GM04504 (cell line): ENCODE measurements around the gene LAMTOR4.
A peak's percentile ranks its signal among the peaks of the same experiment; 100 is the strongest.
"Not testable (repeated sequence)": the region's sequence is repeated elsewhere in the genome, so short reads cannot be mapped to it uniquely, and the experiment has no call there.

Experiments used
- DNase-seq: peaks from one replicate; pipeline ENCODE4 v3.0.0-alpha.2; 2012; ENCODE audit warnings: low read depth

LAMTOR4 gene

DNA sequence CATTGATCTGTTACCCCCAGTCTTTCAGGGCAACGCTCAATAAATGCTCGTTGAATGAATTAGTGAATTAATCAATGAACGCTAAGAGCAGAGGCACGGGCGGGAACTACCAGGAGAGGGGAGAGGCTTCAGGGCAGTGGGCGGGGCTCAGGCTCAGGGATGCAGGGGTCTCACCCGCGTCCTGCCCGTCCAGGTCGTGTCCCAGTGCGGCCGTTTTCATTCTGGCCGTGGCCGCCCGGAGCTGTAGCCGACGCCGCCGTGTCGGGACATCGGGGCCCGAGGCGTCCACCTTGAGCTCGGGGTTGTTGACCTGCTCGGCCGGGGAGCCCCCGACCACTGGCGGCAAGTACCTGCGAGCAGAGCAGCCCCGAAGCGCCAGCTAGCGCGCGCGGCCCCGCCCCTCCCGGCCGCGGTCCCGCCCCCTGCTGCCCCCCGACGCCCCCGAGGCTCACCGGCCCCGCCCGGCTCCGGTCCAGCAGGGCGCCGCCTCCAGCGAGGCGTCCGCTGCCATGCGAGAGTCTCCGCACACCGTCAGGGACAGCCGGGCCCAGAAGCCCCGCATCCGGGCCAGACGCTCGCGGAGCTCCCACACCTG, 22.5 kb downstream of the LAMTOR4 start:
- DNase-seq = no peak

DNA sequence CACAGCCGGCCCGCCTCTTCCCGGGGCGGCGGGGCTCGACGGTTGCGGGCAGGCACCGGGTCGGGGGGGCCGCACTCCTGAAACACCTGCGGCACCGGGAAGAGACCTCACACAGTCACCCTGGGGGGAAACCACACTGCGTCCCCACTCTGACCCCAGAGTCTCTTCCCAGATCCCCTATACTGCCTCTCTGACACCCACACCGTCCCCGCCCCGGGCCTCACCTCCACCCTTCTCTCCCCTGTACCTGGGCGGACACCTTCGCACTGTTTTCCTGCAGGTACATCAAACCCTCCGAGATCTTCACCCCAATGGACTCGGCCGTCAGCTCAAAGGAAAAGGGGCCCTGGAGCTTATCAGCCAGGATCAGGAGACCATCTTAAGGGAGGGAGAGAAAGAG, 23.1 kb downstream of the LAMTOR4 start:
- DNase-seq = no peak

DNA sequence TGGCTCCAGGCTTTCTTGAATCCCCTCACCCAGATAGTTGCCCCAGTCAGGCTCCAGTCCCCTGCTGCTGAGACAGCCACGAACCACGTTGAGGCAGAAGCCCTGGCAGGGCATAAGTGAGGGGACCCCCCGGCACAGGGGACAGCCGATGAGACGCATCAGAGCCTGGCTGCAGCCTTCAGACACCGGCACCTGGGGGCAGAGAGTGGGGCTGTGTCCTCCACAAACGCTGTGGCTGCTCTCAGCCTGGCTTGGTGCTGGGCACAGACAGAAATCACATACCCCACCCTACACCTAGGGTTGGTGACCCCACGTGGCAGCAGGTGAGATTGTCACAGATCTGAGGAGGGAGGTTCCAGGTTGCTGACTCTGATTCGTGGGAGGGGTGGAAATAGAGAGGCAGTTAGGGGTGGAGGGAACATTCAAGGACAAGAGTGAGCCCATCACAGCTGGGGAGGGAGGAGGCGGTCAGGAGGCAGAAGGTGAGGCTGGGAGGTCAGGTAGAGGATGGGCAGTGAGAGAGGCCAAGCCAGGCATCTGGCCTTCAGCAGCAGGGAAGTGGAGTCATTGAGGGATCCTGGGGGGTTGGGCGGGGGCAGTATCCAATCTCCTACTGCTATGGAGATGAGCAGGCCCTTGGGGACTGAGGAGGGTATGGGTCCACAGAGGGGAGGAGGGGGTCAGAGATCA, 25.2 kb downstream of the LAMTOR4 start:
- DNase-seq = no peak

DNA sequence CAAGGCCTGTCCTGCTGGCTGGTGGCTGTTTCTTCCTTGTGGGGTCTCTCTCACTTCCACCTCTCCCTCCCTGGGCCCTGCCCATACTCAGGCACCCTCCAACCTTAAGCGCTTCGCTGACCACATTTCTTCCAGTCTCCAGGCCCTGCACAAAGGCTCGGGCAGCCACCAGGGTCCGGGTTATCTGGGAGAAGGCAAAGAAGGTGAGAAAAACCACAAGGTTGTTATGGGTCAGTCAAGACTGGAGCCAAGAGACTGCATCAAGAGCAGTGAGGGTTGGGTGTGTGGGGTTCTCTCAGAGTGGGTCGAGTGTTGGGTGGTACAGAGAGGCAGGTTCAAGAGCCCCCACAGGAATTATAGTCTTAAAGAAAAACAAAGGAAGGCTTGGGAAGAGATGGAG, 25.9 kb downstream of the LAMTOR4 start:
- DNase-seq = no peak

DNA sequence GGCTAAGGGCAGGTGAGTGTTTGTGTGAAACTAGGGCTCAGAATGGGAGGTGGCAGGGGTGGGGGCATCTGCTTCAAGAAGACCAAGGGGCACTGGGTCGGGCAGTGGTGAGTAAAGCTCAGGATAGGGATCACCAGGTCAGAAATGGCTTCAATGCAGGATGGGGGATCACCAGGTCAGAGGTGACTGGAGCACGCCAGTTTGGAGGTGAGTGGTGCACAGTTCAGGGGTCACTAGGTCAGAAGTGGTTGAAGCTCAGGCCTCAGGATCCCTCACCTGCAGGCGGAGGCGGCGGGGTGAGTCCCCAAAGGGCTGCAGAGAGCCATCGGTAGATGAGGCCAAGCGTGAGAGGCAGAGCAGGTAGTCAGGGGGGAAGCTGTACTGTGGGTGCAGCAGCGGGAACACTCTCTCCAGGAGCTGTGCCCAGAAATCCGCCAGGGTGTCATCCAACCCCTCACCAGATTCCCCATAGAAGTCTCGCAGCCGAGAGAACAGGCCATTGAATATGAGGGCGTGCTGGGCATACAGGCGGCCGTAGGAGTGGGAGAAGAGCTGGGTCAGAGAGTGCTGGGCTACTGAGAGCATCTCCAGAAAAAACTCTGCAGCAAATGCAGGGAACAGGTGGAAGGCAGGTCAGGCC, 26.7 kb downstream of the LAMTOR4 start:
- DNase-seq = no peak

DNA sequence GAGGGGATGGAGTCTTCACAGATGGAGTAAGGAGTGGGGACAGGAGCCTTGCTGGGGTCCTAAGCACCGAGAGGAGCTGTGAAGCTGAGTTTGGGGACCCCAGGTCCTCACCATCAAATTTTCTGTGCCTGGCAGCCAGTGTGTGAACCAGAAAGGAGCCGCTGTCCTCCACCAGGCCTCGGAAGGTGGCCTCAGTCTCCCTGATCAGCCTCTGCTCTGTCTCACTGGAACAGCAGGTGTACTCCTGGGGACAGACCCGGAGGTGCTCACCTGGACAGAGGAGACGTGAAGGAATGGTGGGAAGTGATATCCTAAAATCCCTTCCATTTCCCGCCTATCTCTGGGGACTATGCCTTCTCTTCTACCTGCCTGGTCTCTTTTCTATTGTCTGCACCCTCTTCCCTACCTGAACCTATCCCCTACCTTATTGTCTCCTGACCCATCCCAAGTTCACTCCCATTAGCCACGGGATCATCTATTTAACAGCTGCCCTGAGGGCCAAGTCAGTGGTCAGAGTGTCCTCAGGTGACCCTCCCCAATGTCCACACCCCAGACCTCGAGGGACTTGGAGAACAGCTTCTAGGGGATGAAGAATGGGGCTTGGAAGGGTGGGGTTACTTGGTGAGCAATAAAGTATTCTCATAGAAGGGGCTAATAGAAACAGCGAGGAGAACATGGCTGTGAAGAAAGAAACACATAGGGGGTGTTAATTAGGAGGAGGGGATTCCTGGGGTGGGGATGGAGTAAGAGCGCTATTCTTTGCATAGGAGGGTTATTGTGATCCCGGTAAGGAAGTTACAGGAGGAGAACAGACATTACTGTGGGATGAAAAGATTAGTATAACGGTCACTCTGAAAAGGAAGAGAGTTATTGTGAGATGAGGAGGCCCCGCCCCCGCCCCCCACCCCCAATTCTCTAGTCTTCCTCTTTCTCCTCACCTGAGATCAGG, 27.7 kb downstream of the LAMTOR4 start:
- DNase-seq = no peak

DNA sequence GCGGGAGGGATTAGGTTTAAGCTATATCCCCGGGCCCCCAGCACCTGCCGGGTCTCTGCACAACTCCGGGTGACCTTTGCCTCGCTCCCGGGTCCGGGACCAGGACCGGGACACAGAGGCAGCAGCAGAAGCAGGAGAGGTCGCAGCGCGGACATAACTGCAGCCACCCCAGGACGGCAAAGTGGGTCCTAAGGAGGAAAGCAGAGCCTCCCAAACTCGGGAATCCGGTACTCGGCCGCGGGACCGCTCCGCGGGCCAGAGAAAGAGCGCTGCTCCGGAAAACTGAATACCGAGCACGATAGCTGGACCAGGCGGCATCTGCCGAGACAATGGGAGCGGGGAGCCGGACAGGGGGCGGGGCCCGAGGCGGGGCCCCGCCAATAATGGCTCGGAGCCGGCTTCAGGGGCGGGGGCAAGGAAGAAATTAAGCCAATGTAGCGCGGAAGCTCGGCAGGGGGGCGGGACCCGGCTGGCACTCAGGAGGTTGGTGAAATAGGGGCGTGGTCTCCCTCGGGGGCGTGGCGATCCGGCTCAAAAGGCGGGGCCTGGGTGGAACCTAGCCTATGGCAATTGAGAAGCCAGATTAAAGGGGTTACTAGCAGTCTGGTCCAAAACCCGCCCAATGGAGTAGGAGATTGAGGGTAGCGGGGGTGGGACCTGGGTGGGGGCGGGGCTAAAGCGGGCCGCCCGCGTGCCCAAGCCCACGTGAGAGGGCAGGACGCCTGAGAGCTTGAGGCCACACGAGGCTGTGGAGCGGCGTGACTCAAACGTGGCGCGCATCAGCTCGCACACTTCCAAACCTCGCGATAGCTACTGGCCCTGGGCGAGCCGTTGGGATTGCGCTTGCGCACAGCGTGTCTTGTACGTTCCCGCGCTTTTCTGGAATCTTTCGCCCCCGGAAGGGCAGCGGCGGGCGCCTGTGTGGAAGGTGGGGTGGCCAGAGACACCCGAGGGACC, 28.6 kb downstream of the LAMTOR4 start, which contains the start of the genes GPC2 and STAG3:
TSS of gene GPC2 (minus strand) at position 337 of the 957 bp plus-strand sequence. CDS start at position 155, 182 bp downstream.
TSS of gene STAG3 (plus strand) at position 874 of the 957 bp plus-strand sequence. CDS start 2,639 bp downstream, outside the sequence.
- DNase-seq = peak; percentile 91

DNA sequence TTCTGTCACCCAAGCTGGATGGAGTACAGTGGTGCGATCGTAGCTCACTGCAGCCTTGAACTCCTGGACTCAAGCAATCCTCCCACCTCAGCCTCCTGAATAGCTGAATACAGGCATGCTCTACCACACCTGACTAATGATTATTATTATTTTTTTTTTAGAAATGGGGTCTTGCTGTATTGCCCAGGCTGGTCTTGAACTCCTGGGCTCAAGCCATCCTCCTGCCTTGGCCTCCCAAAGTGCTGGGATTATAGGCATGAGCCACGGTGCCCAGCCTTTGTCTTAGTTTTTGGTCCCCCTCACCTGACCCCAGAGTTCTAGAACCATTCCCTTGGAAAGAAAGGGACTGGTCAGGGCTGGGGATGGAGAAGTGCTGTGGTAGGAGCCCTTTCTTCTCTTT, 31.4 kb downstream of the LAMTOR4 start:
- not testable (repeated sequence) for DNase-seq

DNA sequence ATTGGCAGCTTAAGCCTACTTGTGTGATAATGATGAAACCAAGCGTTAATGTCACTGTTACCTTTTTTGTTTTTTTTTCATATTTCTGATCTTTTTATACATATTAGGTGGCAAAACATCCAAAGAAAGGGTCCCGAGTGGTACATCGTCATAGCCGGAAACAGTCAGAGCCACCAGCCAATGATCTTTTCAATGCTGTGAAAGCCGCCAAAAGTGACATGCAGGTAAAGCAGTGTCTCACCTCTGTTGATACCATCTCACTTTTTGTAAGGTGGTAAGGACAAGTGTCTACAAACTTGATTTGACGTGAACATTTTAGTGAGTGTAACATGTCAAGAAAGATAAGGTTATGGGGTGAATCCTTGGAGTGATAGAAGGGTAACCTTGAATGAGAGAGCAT, 33.9 kb downstream of the LAMTOR4 start:
- DNase-seq = not testable (repeated sequence)

DNA sequence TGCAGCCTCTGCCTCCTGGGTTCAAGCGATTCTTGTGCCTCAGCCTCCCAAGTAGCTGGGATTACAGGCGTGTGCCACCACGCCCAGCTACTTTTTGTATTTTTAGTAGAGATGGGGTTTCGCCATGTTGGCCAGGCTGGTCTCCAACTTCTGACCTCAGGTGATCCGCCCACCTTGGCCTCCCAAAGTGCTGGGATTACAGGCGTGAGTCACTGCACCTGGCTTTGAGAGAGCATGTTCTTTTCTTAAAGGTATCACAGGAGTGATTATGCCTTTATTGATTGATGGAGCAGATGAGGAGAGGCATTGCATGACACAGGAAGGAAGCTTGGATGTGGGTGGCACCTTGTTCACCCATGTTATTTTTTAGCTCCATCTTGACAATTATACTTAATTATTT, 34.4 kb downstream of the LAMTOR4 start:
- not testable (repeated sequence) for DNase-seq

DNA sequence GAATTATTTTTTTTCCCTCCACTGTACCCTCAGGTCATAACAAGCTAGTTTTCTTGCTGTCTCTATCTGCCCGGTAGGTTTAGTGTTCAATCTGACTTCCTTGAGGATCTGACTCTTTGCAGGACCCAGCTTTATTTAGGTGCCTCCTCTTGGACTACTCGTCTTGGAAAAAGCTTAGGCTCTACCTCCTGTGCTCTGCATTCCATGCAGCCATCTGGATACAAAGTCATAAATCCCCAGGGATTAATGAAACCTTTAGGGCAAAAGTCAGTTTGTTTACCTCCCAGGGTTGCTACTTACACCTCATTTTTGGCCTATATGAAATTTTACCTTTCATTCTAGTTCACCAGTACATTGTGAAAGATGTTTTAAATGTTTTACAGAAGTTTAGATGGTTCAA, 37.0 kb downstream of the LAMTOR4 start:
- no peak for DNase-seq

DNA sequence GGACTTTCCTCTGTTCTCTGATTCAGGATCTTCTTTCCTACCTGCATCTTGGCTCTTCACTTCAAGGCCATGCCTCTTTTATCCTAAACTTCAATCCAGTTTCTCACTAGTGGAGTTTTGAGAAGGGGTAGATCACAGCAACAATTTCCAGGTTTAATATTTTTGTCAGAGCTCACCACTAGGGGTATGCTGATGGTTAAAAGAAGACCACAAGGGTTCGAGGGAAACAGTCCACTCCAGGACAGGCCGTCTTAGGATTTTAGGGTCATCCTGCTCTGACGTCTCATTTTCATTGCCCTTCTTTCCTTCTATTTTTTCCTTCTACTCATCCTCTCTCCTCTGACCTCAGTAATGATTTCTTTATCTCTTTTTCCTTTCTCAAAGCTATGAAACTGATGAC, 40.3 kb downstream of the LAMTOR4 start:
- no peak for DNase-seq

DNA sequence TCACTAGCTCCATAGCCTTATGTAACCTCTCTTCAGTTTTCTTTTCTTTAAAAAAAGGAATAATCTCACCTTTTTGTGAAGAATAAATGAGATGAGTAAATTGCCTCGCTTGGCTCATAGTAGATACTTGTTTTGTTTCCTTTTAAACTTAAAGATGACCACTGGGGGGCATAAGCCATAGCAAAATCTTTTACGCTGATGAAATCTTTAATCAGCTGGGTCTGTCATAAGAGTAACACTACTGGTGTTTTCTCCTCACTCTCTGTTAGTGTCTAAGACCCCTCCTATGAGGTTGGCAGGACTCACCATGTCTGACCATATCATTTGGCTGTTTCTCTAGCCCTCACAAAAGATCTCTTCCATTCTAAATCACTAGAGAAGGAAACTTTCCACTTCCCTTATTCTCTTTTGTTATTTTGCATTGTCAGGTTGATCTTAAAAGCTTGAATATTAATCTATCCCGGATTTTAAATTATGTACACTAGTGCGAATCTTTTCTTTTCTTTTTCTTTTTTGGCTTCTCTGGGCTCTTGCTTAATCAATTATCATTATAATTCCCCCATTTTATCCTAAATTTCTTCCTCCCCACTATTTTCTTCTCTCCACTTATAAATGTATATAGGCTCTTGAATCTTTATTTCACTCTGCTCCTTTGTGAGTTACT, 41.5 kb downstream of the LAMTOR4 start:
- no peak for DNase-seq

DNA sequence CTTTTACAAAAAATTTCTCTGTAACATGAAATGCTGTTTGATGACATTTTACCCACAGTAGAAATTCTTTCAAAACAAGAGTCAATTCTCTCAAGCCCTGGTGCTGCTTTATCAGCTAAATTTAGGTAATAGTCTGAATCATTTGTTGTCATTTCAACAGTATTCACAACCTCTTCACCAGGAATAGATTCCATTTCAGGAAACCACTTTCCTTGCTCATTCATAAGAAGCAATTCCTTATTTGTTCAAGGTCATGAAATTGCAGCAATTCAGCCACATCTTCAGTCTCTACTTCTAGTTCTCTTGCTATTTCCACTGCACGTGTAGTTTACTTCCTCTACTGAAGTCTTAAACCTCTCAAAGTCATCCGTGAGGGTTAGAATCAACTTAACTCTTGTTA, 43.1 kb downstream of the LAMTOR4 start:
- DNase-seq = no peak

DNA sequence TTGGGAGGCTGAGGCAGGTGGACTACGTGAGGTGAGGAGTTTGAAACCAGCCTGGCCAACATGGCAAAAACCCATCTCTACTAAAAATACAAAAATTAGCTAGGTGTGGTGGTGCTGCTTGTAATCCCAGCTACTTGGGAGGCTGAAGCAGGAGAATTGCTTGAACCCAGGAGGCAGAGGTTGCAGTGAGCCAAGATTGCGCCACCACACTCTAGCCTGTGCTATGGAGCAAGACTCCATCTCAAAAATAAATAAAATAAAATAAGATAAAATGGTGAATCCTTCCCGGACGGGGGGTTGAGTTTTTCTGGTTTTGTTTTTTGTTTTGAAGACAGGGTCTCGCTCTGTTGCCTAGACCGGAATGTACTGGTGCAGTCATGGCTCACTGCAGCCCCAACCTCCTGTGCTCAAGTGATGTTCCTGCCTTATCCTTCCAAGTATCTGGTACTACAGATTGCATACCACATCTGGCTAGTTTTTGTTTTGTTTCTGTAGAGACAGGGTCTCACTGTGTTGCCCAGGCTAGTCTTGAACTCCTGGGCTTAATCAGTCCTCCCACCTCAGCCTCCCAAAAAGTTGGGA, 43.7 kb downstream of the LAMTOR4 start:
- not testable (repeated sequence) for DNase-seq

DNA sequence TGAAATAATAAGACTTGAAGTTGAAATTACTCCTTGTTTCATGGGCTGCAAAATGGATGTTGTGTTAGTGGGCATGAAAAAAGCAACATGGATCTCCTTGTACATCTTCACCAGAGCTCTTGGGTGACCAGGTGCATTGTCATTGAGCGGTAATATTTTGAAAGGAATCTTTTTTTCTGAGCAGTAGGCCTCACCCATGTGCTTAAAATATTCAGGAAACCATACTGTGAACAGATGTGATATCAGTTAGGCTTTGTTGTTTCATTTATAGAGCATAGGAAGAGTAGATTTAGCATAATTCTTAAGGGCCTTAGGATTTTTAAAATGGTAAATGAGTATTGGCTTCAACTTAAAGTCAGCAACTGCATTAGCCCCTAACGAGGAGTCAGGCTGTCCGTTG, 44.3 kb downstream of the LAMTOR4 start:
- no peak for DNase-seq

DNA sequence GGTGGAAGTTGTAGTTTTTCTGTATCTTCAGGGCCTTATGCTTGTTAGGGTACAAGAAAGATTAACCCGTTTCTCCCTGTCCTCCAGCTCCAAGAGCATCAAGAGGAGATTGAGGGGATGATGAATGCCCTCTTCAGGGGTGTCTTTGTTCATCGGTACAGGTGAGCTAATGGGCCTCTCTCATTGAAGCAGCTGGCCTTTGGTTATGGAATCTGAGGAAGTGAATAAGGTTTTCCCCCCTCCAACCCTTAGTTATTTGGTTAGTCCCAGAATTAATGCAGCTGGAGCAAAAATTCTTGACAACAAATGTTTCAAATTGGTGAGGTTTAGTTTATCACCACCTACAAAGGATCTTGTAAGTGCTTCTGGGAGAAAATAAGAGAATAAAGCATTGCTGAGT, 46.5 kb downstream of the LAMTOR4 start:
- no peak for DNase-seq

DNA sequence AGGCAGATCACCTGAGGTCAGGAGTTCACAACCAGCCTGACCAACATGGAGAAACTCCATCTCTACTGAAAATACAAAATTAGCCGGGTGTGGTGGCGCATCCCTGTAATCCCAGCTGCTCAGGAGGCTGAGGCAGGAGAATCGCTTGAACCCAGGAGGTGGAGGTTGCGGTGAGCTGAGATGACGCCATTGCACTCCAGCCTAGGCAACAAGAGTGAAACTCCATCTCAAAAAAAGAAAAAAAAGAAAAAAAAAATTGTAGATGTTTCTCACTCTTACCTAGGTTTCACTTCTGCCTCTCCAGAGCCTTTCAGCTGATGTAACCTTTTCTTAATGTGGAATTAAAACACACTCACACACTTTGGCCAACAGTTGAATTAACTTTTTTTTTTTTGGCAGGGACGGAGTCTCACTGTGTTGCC, 47.2 kb downstream of the LAMTOR4 start:
- DNase-seq = not testable (repeated sequence)

DNA sequence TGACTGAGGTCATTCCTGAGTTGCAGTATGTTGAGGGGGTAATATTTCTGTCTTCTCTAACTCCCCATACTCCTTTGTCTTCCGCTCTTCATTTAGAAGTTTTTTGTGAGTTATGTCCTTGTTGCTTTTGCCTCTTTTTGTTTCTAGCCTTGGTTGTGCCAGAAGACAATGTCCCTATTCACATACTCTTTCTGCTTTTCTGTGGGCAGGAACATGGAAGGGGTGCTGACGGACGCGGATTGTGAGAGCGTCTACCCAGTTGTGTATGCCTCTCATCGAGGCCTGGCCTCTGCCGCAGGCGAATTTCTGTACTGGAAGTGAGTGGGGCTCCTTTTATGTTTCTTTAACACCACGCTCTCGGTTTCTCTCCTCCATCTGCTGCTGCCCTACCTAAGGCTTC, 49.5 kb downstream of the LAMTOR4 start:
- DNase-seq = no peak

DNA sequence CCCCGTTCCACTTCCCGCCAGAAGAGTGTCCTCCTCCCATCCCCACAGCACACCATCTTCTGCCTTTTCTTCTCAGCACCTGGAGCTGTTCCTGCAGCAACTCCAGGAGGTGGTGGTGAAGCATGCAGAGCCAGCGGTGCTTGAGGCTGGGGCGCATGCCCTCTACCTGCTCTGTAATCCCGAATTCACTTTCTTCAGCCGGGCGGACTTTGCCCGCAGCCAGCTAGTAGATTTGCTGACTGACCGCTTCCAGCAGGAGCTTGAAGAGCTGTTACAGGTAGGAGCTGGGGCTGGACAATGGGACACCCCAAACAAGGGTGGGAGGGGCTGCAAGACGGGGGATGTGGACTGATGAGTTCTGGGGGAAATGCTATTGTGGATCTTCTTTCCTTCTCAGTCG, 52.0 kb downstream of the LAMTOR4 start:
- DNase-seq = no peak
